ENCODE data around the gene RNF150.

- TF ChIP-seq EZH2 (IDR thresholded peaks at IDR 0.05; ENCODE audit: borderline replicate concordance, low read depth, low read length, poor library complexity, severe bottlenecking) (no peak), CTCF (conservative IDR thresholded peaks at IDR 0.05; ENCODE audit: low read depth, low read length) (no peak)
Measured at GRCh38 chr4:140955641-140956040, 177.6 kb downstream of the RNF150 start.

Measured in A673 (cell line).